Activated gamma-delta T cell treated with anti-CD3 and anti-CD28 coated beads, Interleukin-2, amount 50 U/mL, for 16 hours (primary cell): ENCODE data around the gene HECW1.

ENCODE experiments used
- DNase-seq: peaks from one replicate; pipeline ENCODE4 v3.0.0-alpha.2; 2020; ENCODE audit warnings: low read depth

Gene HECW1

GRCh38 chr7:43273939-43274719 is 161.7 kb downstream of the HECW1 start:
- DNase-seq, result no peak

GRCh38 chr7:43274752-43275151 is 162.3 kb downstream of the HECW1 start:
- no peak for DNase-seq

GRCh38 chr7:43276547-43276946 is 164.1 kb downstream of the HECW1 start:
- no peak for DNase-seq

GRCh38 chr7:43278088-43278644 is 165.7 kb downstream of the HECW1 start:
- no peak for DNase-seq

GRCh38 chr7:43281268-43281667 is 168.8 kb downstream of the HECW1 start:
- DNase-seq, result no peak

GRCh38 chr7:43283706-43284105 is 171.3 kb downstream of the HECW1 start:
- DNase-seq, result no peak

- no peak for DNase-seq
Observed at GRCh38 chr7:43289826-43290225, 177.4 kb downstream of the HECW1 start.

- no peak for DNase-seq
Observed at GRCh38 chr7:43290978-43291377, 178.5 kb downstream of the HECW1 start.

GRCh38 chr7:43291789-43292188 is 179.3 kb downstream of the HECW1 start:
- no peak for DNase-seq

GRCh38 chr7:43292384-43292783 is 179.9 kb downstream of the HECW1 start:
- DNase-seq, result no peak

- DNase-seq, result no peak
Observed at GRCh38 chr7:43294080-43294630, 181.7 kb downstream of the HECW1 start.

- no peak for DNase-seq
Observed at GRCh38 chr7:43295429-43295828, 183.0 kb downstream of the HECW1 start.

- no peak for DNase-seq
Observed at GRCh38 chr7:43296306-43296705, 183.9 kb downstream of the HECW1 start.

GRCh38 chr7:43298617-43299016 is 186.2 kb downstream of the HECW1 start:
- no peak for DNase-seq

GRCh38 chr7:43300121-43300520 is 187.7 kb downstream of the HECW1 start:
- no peak for DNase-seq

- no peak for DNase-seq
Observed at GRCh38 chr7:43302211-43302711, 189.8 kb downstream of the HECW1 start.

- DNase-seq, result no peak
Observed at GRCh38 chr7:43302773-43303460, 190.5 kb downstream of the HECW1 start.

GRCh38 chr7:43303740-43304241 is 191.3 kb downstream of the HECW1 start:
- DNase-seq, result no peak

- no peak for DNase-seq
Observed at GRCh38 chr7:43306404-43306803, 194.0 kb downstream of the HECW1 start.

GRCh38 chr7:43307522-43307921 is 195.1 kb downstream of the HECW1 start:
- DNase-seq, result no peak

GRCh38 chr7:43308913-43309705 is 196.7 kb downstream of the HECW1 start:
- DNase-seq, result no peak

GRCh38 chr7:43309706-43310022 is 197.2 kb downstream of the HECW1 start:
- DNase-seq, result no peak
